ENCODE results near the gene WASHC2A.
"Not testable (repeated sequence)": the region's sequence is repeated elsewhere in the genome, so short reads cannot be mapped to it uniquely, and the experiment has no call there.

Gene WASHC2A

GRCh38 chr10:50067546-50068351, at the start of gene WASHC2A:
WASHC2A (plus strand) TSS chr10:50067954; CDS start chr10:50068006, 52 bp downstream.
- DNase-seq = peak; percentile 87

GRCh38 chr10:50019279-50019678, 48.5 kb upstream of the WASHC2A start:
- DNase-seq = not testable (repeated sequence)

GRCh38 chr10:50020451-50021024, 47.2 kb upstream of the WASHC2A start:
- not testable (repeated sequence) for DNase-seq

- no peak for DNase-seq
Measured at GRCh38 chr10:50021646-50022045, 46.1 kb upstream of the WASHC2A start.

- DNase-seq = not testable (repeated sequence)
Measured at GRCh38 chr10:50024716-50025383, 42.9 kb upstream of the WASHC2A start.

- DNase-seq = no peak
Measured at GRCh38 chr10:50025627-50026026, 42.1 kb upstream of the WASHC2A start.

GRCh38 chr10:50027195-50027594, 40.6 kb upstream of the WASHC2A start:
- no peak for DNase-seq

- DNase-seq = no peak
Measured at GRCh38 chr10:50033481-50033880, 34.3 kb upstream of the WASHC2A start.

GRCh38 chr10:50035337-50035736, 32.4 kb upstream of the WASHC2A start:
- not testable (repeated sequence) for DNase-seq

- no peak for DNase-seq
Measured at GRCh38 chr10:50044941-50045664, 22.7 kb upstream of the WASHC2A start.

- not testable (repeated sequence) for DNase-seq
Measured at GRCh38 chr10:50046457-50046856, 21.3 kb upstream of the WASHC2A start.

- not testable (repeated sequence) for DNase-seq
Measured at GRCh38 chr10:50047594-50047993, 20.2 kb upstream of the WASHC2A start.

GRCh38 chr10:50051995-50052660, 15.6 kb upstream of the WASHC2A start:
- DNase-seq = not testable (repeated sequence)

GRCh38 chr10:50052778-50053376, 14.9 kb upstream of the WASHC2A start:
- DNase-seq = not testable (repeated sequence)

GRCh38 chr10:50055494-50056292, 12.1 kb upstream of the WASHC2A start:
- not testable (repeated sequence) for DNase-seq

GRCh38 chr10:50056654-50057053, 11.1 kb upstream of the WASHC2A start:
- DNase-seq = not testable (repeated sequence)

- not testable (repeated sequence) for DNase-seq
Measured at GRCh38 chr10:50058727-50059126, 9.0 kb upstream of the WASHC2A start.

- DNase-seq = not testable (repeated sequence)
Measured at GRCh38 chr10:50059946-50060345, 7.8 kb upstream of the WASHC2A start.

- DNase-seq = not testable (repeated sequence)
Measured at GRCh38 chr10:50061548-50061947, 6.2 kb upstream of the WASHC2A start.

- DNase-seq = peak; percentile 18
Measured at GRCh38 chr10:50063100-50063499, 4.7 kb upstream of the WASHC2A start.

GRCh38 chr10:50068352-50068659, 552 bp downstream of the WASHC2A start:
- DNase-seq = not testable (repeated sequence)

All from stimulated activated CD4-positive, alpha-beta T cell treated with anti-CD3 and anti-CD28 coated beads, Interleukin-4, amount 100 ng/mL, for 24 hours (primary cell).